Measurements from ENCODE around the gene TSPOAP1. TPM values are rescaled to one million over a fixed set of nuclear protein-coding genes. Genes with fewer than 3 reads are reported as not detected.

TSPOAP1 gene
- total and polyA plus RNA-seq, 2 of the 4 experiments (the other 2 are of a cell fraction) = 0.90 to 1.6 TPM

- in situ Hi-C loops (cut with MboI; ENCODE audit: low sequenced_read_pairs) = no loop called here
Observed at GRCh38 chr17:58285422-58285810, 43.2 kb downstream of the TSPOAP1 start.

More at GRCh38 chr17:58285422-58285810, 43.2 kb downstream of the TSPOAP1 start:
- 0 out of 2 replicates have a peak, but pooled peaks have one; percentile 14 for ATAC-seq (ENCODE audit: low read depth)
- Histone ChIP-seq H2BK120ac (ENCODE audit: low read depth, low read length) (no peak overlapping the region), H3K56ac (ENCODE audit: extremely low read depth, insufficient read depth, low read length) (no peak overlapping the region), H4K5ac (ENCODE audit: low read depth, low read length) (no peak overlapping the region), H3K27me3 (ENCODE audit: control insufficient read depth, insufficient read depth, low read length) (peaks cover 13% of the 10 kb centered on the region), H2AK5ac (ENCODE audit: low read depth, low read length) (no peak overlapping the region), H2BK15ac (ENCODE audit: low read depth, low read length) (no peak overlapping the region), H3K9ac (ENCODE audit: low read depth, low read length) (no peak overlapping the region), H3K4me2 (ENCODE audit: low read depth, low read length) (no peak overlapping the region), H3K4me1 (ENCODE audit: control insufficient read depth, insufficient read depth, low read length) (no peaks in the 10 kb centered on the region), H2BK20ac (ENCODE audit: low read depth, low read length) (no peak overlapping the region), H3K4ac (ENCODE audit: low read depth, low read length) (no peak overlapping the region), H3K14ac (replicated peaks; ENCODE audit: low read depth, low read length) (no peak overlapping the region), H2BK5ac (ENCODE audit: low read depth, low read length, poor library complexity, severe bottlenecking) (no peak overlapping the region), H3K9me1 (ENCODE audit: insufficient read depth, low read length) (no peaks in the 10 kb centered on the region), H4K91ac (ENCODE audit: insufficient read depth, low read depth, low read length) (no peak overlapping the region), H3K36me3 (ENCODE audit: control insufficient read depth, insufficient read depth, low read length) (no peaks in the 10 kb centered on the region), H3K79me1 (ENCODE audit: low read depth in 1 of 2, low read length in 2 of 2) (no peaks in the 10 kb centered on the region), H3K9me3 (ENCODE audit: control insufficient read depth, insufficient read depth, low read length) (no peaks in the 10 kb centered on the region), H3K18ac (ENCODE audit: low read depth, low read length) (no peak overlapping the region), H4K20me1 (ENCODE audit: insufficient read depth, low read length) (no peaks in the 10 kb centered on the region), H4K8ac (ENCODE audit: low read depth in 2 of 2, low read length in 2 of 2) (no peak overlapping the region), H3K27ac (ENCODE audit: insufficient read depth, low read length) (no peak overlapping the region), H2AFZ (replicated peaks; ENCODE audit: low read length, poor library complexity) (no peak overlapping the region), H3K23ac (ENCODE audit: low read depth, low read length) (no peak overlapping the region), H2AK9ac (replicated peaks; ENCODE audit: low read depth, low read length, poor library complexity) (no peak overlapping the region), H3K4me3 (ENCODE audit: insufficient read depth, low read depth, low read length) (no peak overlapping the region)
- dilution Hi-C loops (cut with HindIII; ENCODE audit: low sequenced_read_pairs, unreplicated experiment) (no loop called here), intact Hi-C loops (cut with micrococcal nuclease) (no loop called here)
- WGBS, 2 experiments (ENCODE audit: extremely low coverage in 2 of 2, insufficient read length in 1 of 2) = no CpG with 5 or more reads among the region's 3 CpGs
- no TSS peak for BruUV-seq (replicated peaks)
- ChIA-PET CTCF (interaction anchor here (0.7 kb wide), 1 partner anchor 32 kb away, joined by 8 read pairs; no protein-coding TSS in a partner anchor), POLR2A (ENCODE audit: unreplicated experiment) (no interaction called here)
- TF ChIP-seq CEBPB (IDR thresholded peaks at IDR 0.05; ENCODE audit: low read depth, low read length) (no peak), MAFK (IDR thresholded peaks at IDR 0.05; ENCODE audit: low read depth, low read length) (no peak), CTCF (conservative IDR thresholded peaks at IDR 0.05; ENCODE audit: low read depth, low read length) (no peak)
- DNase-seq = no peak

Measured in IMR-90 (cell line).